MCF 10A (cell line): ENCODE data around the gene TOLLIP. TPM values are rescaled to one million over a fixed set of nuclear protein-coding genes. Genes with fewer than 3 reads are reported as not detected.

ENCODE experiments used
- BruUV-seq: library from RNA; stranded (reverse); fragments of 400-500 nt; replicated peaks from 2 replicates; lab custom pipeline; 2021; lab: Mats Ljungman, UMichigan
- CTCF ChIA-PET: fragments of 300-600 bp; sonication (Branson Sonifier 250); formaldehyde crosslinking; extraction: SDS; loops from one replicate; lab custom pipeline; 2021; ENCODE audit warnings: antibody characterized with exemption, inconsistent platforms; lab: Yijun Ruan, JAX
- POLR2A ChIA-PET: fragments of 300-600, 350-650 bp; sonication (Branson Sonifier 250); formaldehyde crosslinking; extraction: SDS; loops from one replicate; lab custom pipeline; 2020; ENCODE audit warnings: antibody characterized with exemption, inconsistent platforms; lab: Yijun Ruan, JAX
- DNase-seq: peaks from one replicate; pipeline ENCODE4 v3.0.0-alpha.2; 2018; ENCODE audit not compliant: unreplicated experiment
- H3K27ac Mint-ChIP-seq: one replicate; pipeline ENCODE4 v1.8.0; 2022; ENCODE audit warnings: mild to moderate bottlenecking, low read depth, mixed read lengths; ENCODE audit not compliant: unreplicated experiment
- H3K27me3 Mint-ChIP-seq: one replicate; pipeline ENCODE4 v1.8.0; 2022; ENCODE audit warnings: mixed read lengths; ENCODE audit not compliant: insufficient read depth, unreplicated experiment
- H3K36me3 Mint-ChIP-seq: one replicate; pipeline ENCODE4 v1.8.0; 2022; ENCODE audit warnings: mild to moderate bottlenecking, moderate library complexity, mixed read lengths; ENCODE audit not compliant: insufficient read depth, unreplicated experiment
- H3K4me1 Mint-ChIP-seq: one replicate; pipeline ENCODE4 v1.8.0; 2022; ENCODE audit warnings: mixed read lengths; ENCODE audit not compliant: insufficient read depth, unreplicated experiment
- H3K4me3 Mint-ChIP-seq: one replicate; pipeline ENCODE4 v1.8.0; 2022; ENCODE audit warnings: mild to moderate bottlenecking, moderate library complexity, mixed read lengths; ENCODE audit not compliant: unreplicated experiment
- H3K9me3 Mint-ChIP-seq: one replicate; pipeline ENCODE4 v1.8.0; 2022; ENCODE audit warnings: mixed read lengths; ENCODE audit not compliant: unreplicated experiment
- intact Hi-C: fragments of 100-400 bp; cut with micrococcal nuclease; formaldehyde crosslinking; loops from 2 replicates; pipeline ENCODE4 v1.14.1; 2022
- total RNA-seq: library from RNA; stranded (reverse); gene quantifications from 2 replicates; pipeline ENCODE4 v1.2.3, GENCODE V29; 2022
- TF ChIP-seq, protein P1 (sequence below): fragments of 200-600 bp; IDR thresholded peaks from one replicate; pipeline ENCODE4 v1.8.0; 2022; ENCODE audit warnings: antibody characterized with exemption, mild to moderate bottlenecking; ENCODE audit not compliant: unreplicated experiment

Gene TOLLIP
- total RNA-seq, 1 experiment from 2014 or later = 58.8 TPM

DNA sequence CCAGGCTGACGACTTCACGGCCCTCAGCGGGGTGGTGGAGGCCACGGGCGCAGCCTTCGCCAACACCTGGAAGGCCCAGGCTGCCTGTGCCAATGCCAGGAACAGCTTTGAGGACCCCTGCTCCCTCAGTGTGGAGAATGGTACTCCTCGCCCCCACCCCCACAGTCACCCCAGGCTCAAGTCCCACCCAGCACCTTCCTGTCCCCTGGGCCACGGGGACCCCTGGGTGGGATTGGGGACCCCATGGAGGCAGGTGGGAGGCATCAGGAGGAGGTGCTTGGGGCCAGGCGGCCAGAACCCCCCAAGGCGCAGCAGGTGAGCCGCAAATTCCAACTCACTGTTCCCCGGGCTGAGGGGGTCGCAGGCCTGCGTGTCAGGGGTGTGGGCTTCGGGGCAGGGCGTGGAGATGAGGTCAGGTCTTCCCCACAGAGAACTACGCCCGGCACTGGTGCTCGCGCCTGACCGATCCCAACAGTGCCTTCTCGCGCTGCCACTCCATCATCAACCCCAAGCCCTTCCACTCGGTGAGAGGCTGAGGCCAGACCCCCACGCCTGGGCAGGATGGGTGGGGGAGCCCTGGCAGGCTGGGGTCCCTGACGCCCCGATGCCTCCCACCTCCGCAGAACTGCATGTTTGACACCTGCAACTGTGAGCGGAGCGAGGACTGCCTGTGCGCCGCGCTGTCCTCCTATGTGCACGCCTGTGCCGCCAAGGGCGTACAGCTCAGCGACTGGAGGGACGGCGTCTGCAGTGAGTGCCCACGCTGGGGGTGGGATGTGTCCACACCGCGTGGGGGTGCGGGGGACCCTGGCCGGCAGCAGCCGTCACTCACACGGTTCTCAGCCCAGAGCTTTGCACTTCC is 77.2 kb downstream of the TOLLIP start:
- Mint-ChIP-seq H3K36me3 (no peaks in the 10 kb centered on the region), H3K27ac (no peak overlapping the region), H3K4me3 (no peak overlapping the region), H3K4me1 (no peaks in the 10 kb centered on the region), H3K9me3 (no peaks in the 10 kb centered on the region), H3K27me3 (no peaks in the 10 kb centered on the region)
- TF ChIP-seq, protein P1, sequence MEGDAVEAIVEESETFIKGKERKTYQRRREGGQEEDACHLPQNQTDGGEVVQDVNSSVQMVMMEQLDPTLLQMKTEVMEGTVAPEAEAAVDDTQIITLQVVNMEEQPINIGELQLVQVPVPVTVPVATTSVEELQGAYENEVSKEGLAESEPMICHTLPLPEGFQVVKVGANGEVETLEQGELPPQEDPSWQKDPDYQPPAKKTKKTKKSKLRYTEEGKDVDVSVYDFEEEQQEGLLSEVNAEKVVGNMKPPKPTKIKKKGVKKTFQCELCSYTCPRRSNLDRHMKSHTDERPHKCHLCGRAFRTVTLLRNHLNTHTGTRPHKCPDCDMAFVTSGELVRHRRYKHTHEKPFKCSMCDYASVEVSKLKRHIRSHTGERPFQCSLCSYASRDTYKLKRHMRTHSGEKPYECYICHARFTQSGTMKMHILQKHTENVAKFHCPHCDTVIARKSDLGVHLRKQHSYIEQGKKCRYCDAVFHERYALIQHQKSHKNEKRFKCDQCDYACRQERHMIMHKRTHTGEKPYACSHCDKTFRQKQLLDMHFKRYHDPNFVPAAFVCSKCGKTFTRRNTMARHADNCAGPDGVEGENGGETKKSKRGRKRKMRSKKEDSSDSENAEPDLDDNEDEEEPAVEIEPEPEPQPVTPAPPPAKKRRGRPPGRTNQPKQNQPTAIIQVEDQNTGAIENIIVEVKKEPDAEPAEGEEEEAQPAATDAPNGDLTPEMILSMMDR = no peak
- BruUV-seq = no TSS peak
- DNase-seq = no peak
- ChIA-PET CTCF (no interaction called here), POLR2A (no interaction called here)
- intact Hi-C loops = no loop called here

DNA sequence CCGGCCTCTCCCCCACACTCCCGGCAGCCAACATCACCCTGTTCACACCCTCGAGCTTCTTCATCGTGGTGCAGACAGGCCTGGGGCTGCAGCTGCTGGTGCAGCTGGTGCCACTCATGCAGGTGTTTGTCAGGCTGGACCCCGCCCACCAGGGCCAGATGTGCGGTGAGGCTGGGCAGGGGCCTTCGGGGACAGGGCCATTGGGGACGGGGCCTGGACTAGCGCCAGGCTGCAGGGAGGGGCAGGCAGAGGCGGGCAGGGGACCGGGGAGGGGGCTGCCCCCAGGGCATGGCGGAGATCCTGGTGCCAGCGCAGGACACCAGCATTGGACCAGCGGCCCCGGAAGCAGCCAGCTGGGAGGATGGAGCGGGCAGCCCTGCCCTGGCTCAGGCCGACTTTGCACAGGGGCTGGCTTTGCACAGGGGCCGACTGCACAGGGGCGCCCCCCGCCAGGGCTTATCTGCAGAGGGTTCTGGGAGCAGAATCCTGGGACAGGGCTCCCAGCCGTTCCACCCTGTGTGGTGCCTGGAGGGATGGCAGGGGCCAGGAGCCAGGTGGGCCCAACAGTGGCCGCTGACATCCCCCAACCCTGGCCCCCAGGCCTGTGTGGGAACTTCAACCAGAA is 77.9 kb downstream of the TOLLIP start:
- ChIA-PET CTCF (no interaction called here), POLR2A (no interaction called here)
- H3K27me3 Mint-ChIP-seq = no peaks in the 10 kb centered on the region
- H3K4me1 Mint-ChIP-seq = no peaks in the 10 kb centered on the region
- TF ChIP-seq, protein P1 = no peak
- H3K9me3 Mint-ChIP-seq = no peaks in the 10 kb centered on the region
- DNase-seq = no peak
- intact Hi-C loops = no loop called here
- no peaks in the 10 kb centered on the region for H3K36me3 Mint-ChIP-seq
- no peak overlapping the region for H3K27ac Mint-ChIP-seq
- H3K4me3 Mint-ChIP-seq = no peak overlapping the region
- no TSS peak for BruUV-seq

DNA sequence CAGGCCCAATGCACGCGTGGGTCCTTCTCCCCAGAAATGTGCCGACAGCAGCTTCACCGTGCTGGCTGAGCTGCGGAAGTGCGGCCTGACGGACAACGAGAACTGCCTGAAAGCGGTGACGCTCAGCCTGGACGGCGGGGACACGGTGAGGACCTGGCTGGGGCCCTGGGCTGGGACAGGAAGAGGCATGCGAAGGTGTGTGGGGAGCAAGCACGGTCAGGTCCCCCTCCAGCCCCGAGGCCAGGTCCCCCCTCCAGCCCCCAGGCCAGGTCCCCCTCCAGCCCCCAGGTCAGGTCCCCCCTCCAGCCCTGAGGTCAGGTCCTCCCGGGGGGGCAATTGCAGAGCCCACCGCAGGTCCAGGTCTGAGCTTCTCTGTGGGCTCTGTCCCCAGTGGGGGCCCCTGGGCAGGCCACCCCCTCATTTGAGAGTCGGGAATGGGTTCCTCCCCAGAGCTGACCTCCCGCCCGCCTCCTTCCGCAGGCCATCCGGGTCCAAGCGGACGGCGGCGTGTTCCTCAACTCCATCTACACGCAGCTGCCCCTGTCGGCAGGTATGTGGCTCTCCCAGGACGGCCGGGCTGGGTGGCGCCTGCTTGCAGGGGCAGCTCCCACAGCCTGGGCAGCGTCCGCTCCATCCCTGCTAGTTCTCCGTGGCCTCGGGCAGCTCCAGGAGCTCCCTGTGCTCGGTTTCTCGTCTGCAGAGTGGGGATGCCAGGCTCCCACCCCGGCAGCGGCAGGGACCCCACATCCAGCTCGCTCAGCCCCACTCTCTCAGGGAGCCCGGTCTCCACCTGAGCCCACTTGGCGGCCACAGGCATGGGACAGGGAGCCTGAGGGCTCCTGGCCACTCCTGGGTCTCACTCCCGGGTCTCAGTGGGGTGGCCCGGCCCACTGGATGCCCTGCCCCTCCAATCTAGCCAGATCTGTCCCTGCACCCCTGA is 78.7 kb downstream of the TOLLIP start:
- CTCF ChIA-PET = no interaction called here
- H3K4me3 Mint-ChIP-seq = no peak overlapping the region
- no peak for DNase-seq
- TF ChIP-seq, protein P1 = no peak
- no peaks in the 10 kb centered on the region for H3K36me3 Mint-ChIP-seq
- POLR2A ChIA-PET = interaction anchor here (0.7 kb wide), 1 partner anchor 9 kb away, joined by 5 read pairs; no protein-coding TSS in a partner anchor
- no peaks in the 10 kb centered on the region for H3K27me3 Mint-ChIP-seq
- no peaks in the 10 kb centered on the region for H3K4me1 Mint-ChIP-seq
- H3K9me3 Mint-ChIP-seq = no peaks in the 10 kb centered on the region
- H3K27ac Mint-ChIP-seq = no peak overlapping the region
- intact Hi-C loops = no loop called here
- no TSS peak for BruUV-seq

DNA sequence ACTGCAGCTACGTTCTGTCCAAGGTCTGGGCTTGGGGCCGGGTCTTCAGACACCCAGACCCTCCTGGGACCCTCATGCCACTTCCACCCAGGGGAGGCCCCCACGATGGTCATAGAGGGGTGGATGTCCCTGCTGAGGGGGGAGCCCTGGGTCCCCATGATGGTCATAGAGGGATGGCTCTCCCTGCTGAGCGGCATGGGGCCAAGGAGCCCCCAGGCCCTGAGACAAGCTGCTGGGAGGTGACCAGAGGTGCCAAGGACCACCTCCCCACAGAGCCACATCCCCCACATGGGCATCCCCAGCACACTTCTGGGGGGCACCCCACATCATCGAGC is 79.3 kb downstream of the TOLLIP start:
- no peak for DNase-seq
- ChIA-PET POLR2A (no interaction called here), CTCF (no interaction called here)
- no TSS peak for BruUV-seq
- intact Hi-C loops = no loop called here
- no peak overlapping the region for H3K4me3 Mint-ChIP-seq
- no peak overlapping the region for H3K27ac Mint-ChIP-seq
- TF ChIP-seq, protein P1 = no peak
- H3K27me3 Mint-ChIP-seq = no peaks in the 10 kb centered on the region
- no peaks in the 10 kb centered on the region for H3K36me3 Mint-ChIP-seq
- no peaks in the 10 kb centered on the region for H3K9me3 Mint-ChIP-seq
- no peaks in the 10 kb centered on the region for H3K4me1 Mint-ChIP-seq
